Mesenchymal stem cell (in vitro differentiated cells and primary cell): ENCODE data around the gene SYT7.
A peak's percentile ranks its signal among the peaks of the same experiment; 100 is the strongest.
"Not testable (repeated sequence)": the region's sequence is repeated elsewhere in the genome, so short reads cannot be mapped to it uniquely, and the experiment has no call there.

ENCODE experiments used
- DNase-seq: peaks from one replicate; pipeline ENCODE4 v3.0.0-alpha.2; 2013
- H2AFZ ChIP-seq: one replicate; pipeline ENCODE4 v1.6.1; 2013; ENCODE audit warnings: low read depth, mild to moderate bottlenecking, control low read depth, inconsistent platforms, low read length, moderate library complexity
- H2AK5ac ChIP-seq: 2 replicates; pipeline ENCODE4 v1.6.1; 2013; ENCODE audit warnings: low read length, moderate library complexity, mild to moderate bottlenecking, inconsistent platforms; ENCODE audit not compliant: severe bottlenecking
- H2BK120ac ChIP-seq: one replicate; pipeline ENCODE4 v1.6.1; 2013; ENCODE audit warnings: low read depth, mild to moderate bottlenecking, inconsistent platforms, low read length, moderate library complexity
- H2BK12ac ChIP-seq, 2 experiments: one replicate each; pipeline ENCODE4 v1.6.1; 2013; ENCODE audit warnings: inconsistent platforms in 2 of 2, low read length in 2 of 2, mild to moderate bottlenecking in 2 of 2, moderate library complexity in 2 of 2, control low read depth in 1 of 2
- H2BK15ac ChIP-seq: one replicate; pipeline ENCODE4 v1.6.1; 2013; ENCODE audit warnings: mild to moderate bottlenecking, low read depth, inconsistent platforms; ENCODE audit not compliant: poor library complexity, severe bottlenecking
- H2BK5ac ChIP-seq: 2 replicates; pipeline ENCODE4 v1.6.1; 2013; ENCODE audit warnings: low read depth, mild to moderate bottlenecking, low read length, control low read depth, inconsistent platforms; ENCODE audit not compliant: poor library complexity, severe bottlenecking
- H3K14ac ChIP-seq, 2 experiments: one replicate each; pipeline ENCODE4 v1.6.1; 2013; ENCODE audit warnings: inconsistent platforms in 2 of 2, low read length in 2 of 2, control low read depth in 1 of 2, mild to moderate bottlenecking in 1 of 2, moderate library complexity in 1 of 2
- H3K18ac ChIP-seq, 2 experiments: one replicate each; pipeline ENCODE4 v1.6.1; 2013; ENCODE audit warnings: inconsistent platforms in 2 of 2, low read length in 2 of 2, control low read depth in 1 of 2, low read depth in 1 of 2, mild to moderate bottlenecking in 1 of 2
- H3K23ac ChIP-seq, 2 experiments: one replicate each; pipeline ENCODE4 v1.6.1; 2013; ENCODE audit warnings: inconsistent platforms in 2 of 2, low read length in 2 of 2, mild to moderate bottlenecking in 2 of 2, moderate library complexity in 2 of 2, control low read depth in 1 of 2
- H3K27ac ChIP-seq: 2 replicates; pipeline ENCODE4 v1.5.1; 2013; ENCODE audit warnings: mild to moderate bottlenecking, moderate library complexity, low read length, control low read depth, inconsistent platforms; ENCODE audit not compliant: poor library complexity, severe bottlenecking
- H3K27me3 ChIP-seq, 2 experiments: 2 replicates each; pipeline versions ENCODE4 v1.6.1 to v1.7.0; 2013; ENCODE audit warnings: low read length in 2 of 2, mild to moderate bottlenecking in 2 of 2, moderate library complexity in 2 of 2, control low read depth in 1 of 2, inconsistent platforms in 1 of 2; ENCODE audit not compliant: control insufficient read depth in 1 of 2, insufficient read depth in 1 of 2
- H3K36me3 ChIP-seq, 2 experiments: 2 replicates each; pipeline versions ENCODE4 v1.6.1 to v1.7.0; 2013; ENCODE audit warnings: low read length in 2 of 2, control low read depth in 1 of 2, inconsistent platforms in 1 of 2, low read depth in 1 of 2, mild to moderate bottlenecking in 1 of 2; ENCODE audit not compliant: insufficient read depth in 2 of 2, control insufficient read depth in 1 of 2
- H3K4ac ChIP-seq, 2 experiments: one replicate each; pipeline ENCODE4 v1.6.1; 2013; ENCODE audit warnings: inconsistent platforms in 2 of 2, low read length in 2 of 2, mild to moderate bottlenecking in 2 of 2, moderate library complexity in 2 of 2, control low read depth in 1 of 2, low read depth in 1 of 2
- H3K4me1 ChIP-seq: 2 replicates; pipeline ENCODE4 v1.6.1; 2013; ENCODE audit warnings: low read depth, low read length, control low read depth; ENCODE audit not compliant: control insufficient read depth, insufficient read depth
- H3K4me2 ChIP-seq: 2 replicates; pipeline ENCODE4 v1.6.1; 2013; ENCODE audit warnings: low read length, mild to moderate bottlenecking, inconsistent platforms; ENCODE audit not compliant: poor library complexity, severe bottlenecking
- H3K4me3 ChIP-seq, 2 experiments: 2 replicates each; pipeline versions ENCODE4 v1.5.1 to v1.7.0; 2013; ENCODE audit warnings: low read length in 2 of 2, mild to moderate bottlenecking in 2 of 2, control low read depth in 1 of 2, low read depth in 1 of 2; ENCODE audit not compliant: insufficient read depth in 1 of 2
- H3K79me1 ChIP-seq: replicated peaks from 2 replicates; pipeline ENCODE4 v1.6.1; 2013; ENCODE audit warnings: mild to moderate bottlenecking, control low read depth, low read length, inconsistent platforms; ENCODE audit not compliant: poor library complexity, severe bottlenecking
- H3K9ac ChIP-seq: 2 replicates; pipeline ENCODE4 v1.7.0; 2013; ENCODE audit warnings: mild to moderate bottlenecking, low read length, moderate library complexity
- H3K9me3 ChIP-seq: 2 replicates; pipeline ENCODE4 v1.7.0; 2013; ENCODE audit warnings: mild to moderate bottlenecking, low read length; ENCODE audit not compliant: control insufficient read depth
- H4K8ac ChIP-seq: one replicate; pipeline ENCODE4 v1.6.1; 2013; ENCODE audit warnings: inconsistent platforms, mild to moderate bottlenecking, low read length, moderate library complexity
- H4K91ac ChIP-seq: one replicate; pipeline ENCODE4 v1.6.1; 2013; ENCODE audit warnings: mild to moderate bottlenecking, low read length, inconsistent platforms
- WGBS: methylation state at CpG from one replicate; pipeline ENCODE4 v1.1.7; 2013; ENCODE audit warnings: mixed read lengths; 5-methylcytosine and 5-hydroxymethylcytosine counted together

The SYT7 gene

DNA sequence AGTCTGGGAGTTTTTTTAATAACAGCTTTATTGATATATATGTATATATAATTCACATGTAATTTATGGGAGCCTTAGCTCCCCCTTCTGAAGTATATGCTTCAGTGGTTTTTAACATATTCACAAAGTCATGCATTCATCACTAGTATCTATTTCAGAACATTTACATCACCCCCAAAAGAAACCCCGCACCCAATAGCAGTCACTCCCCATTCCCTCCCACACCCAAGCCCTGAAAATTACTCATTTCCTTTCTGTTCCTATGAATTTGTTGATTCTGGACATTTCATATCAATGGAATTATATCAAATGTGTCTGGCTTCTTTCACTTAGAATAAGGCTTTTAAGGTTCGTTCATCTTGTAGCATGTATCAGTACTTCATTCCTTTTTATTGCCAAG is 35.6 kb upstream of the SYT7 start:
- H2BK12ac ChIP-seq = no peak overlapping the region
- WGBS = 86% methylated on average over 1 of the region's 2 CpGs
- H3K23ac ChIP-seq = no peak overlapping the region

DNA sequence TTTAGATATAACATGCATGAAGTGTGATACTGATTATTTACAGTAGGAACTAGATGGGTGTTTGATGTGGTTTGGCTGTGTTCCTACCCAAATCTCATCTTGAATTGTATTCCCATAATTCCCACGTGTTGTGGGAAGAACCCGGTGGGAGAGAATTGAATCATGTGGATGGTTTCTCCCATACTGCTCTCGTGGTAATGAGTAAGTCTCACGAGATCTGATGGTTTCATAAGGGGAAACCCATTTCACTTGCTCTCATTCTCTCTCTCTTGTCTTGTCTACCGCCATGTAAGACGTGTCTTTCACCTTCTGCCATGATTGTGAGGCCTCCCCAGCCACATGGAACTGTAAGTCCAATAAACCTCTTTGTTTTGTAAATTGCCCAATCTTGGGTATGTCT is 33.9 kb upstream of the SYT7 start:
- not testable (repeated sequence) for H2BK120ac ChIP-seq, H3K4ac ChIP-seq, H3K4me3 ChIP-seq, H3K18ac ChIP-seq, H3K4me1 ChIP-seq, H3K14ac ChIP-seq, H2BK5ac ChIP-seq, H3K4me2 ChIP-seq, H2BK12ac ChIP-seq, H3K9me3 ChIP-seq, H3K36me3 ChIP-seq, H4K91ac ChIP-seq, H4K8ac ChIP-seq, H2AFZ ChIP-seq, H2BK15ac ChIP-seq, H3K79me1 ChIP-seq, H3K23ac ChIP-seq, H3K27ac ChIP-seq, H2AK5ac ChIP-seq
- peak; percentile 8 for DNase-seq
- Histone ChIP-seq H3K27me3 (peaks cover 5 to 55% of the 10 kb centered on the region in 2 experiments), H3K9ac (peak overlapping the region; percentile 32)
- 59% methylated on average over 4 of the region's 6 CpGs for WGBS

More for the DNA sequence above, 35.6 kb upstream of the SYT7 start:
- H4K91ac ChIP-seq = no peak overlapping the region
- H3K4me2 ChIP-seq = no peak overlapping the region
- H3K9me3 ChIP-seq = peaks cover 3% of the 10 kb centered on the region
- H4K8ac ChIP-seq = no peak overlapping the region
- H3K4me1 ChIP-seq = no peaks in the 10 kb centered on the region
- H3K27me3 ChIP-seq = peaks cover 0 to 51% of the 10 kb centered on the region in 2 experiments
- peak overlapping the region in 1 of 2 experiments; percentile 43 for H3K4me3 ChIP-seq
- no peak for DNase-seq
- no peak overlapping the region for H3K14ac ChIP-seq
- no peak overlapping the region for H2BK15ac ChIP-seq
- H2AK5ac ChIP-seq = no peak overlapping the region
- H2AFZ ChIP-seq = no peak overlapping the region
- H3K9ac ChIP-seq = peak overlapping the region; percentile 68
- H2BK120ac ChIP-seq = no peak overlapping the region
- H3K79me1 ChIP-seq = no peaks in the 10 kb centered on the region
- H3K4ac ChIP-seq = no peak overlapping the region
- no peak overlapping the region for H2BK5ac ChIP-seq
- no peaks in the 10 kb centered on the region for H3K36me3 ChIP-seq
- no peak overlapping the region for H3K27ac ChIP-seq
- no peak overlapping the region for H3K18ac ChIP-seq

DNA sequence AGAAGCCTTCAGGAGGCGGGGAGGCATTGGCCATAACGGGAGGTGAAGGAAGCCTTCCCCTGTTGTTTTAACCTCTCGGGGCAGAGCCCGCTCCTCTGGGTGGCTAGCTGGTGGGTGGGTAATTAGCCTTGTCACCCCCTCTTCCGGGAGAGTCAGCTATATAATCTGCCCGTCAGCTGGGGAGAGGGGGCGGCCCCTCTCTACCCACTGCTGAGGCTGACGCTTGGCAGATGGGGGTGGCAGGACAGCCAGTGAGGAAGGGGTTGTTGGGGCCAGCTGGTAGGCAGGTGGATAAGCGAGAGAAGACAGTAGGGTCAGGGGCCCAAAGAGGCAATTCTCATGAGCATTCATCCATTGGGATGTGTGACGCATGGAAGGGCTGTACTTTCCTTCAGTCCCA is 33.0 kb upstream of the SYT7 start:
- Histone ChIP-seq H4K8ac (no peak overlapping the region), H3K9ac (no peak overlapping the region), H3K4me1 (no peaks in the 10 kb centered on the region), H2AFZ (no peak overlapping the region), H4K91ac (no peak overlapping the region), H2BK5ac (no peak overlapping the region), H3K4me2 (no peak overlapping the region), H3K18ac (no peak overlapping the region), H3K9me3 (peaks cover 3% of the 10 kb centered on the region), H3K4me3 (no peak overlapping the region), H3K14ac (peak overlapping the region in 1 of 2 experiments; percentile 89), H3K79me1 (no peaks in the 10 kb centered on the region), H2AK5ac (no peak overlapping the region), H3K23ac (no peak overlapping the region), H3K27me3 (peaks cover 5 to 55% of the 10 kb centered on the region in 2 experiments), H3K4ac (no peak overlapping the region), H3K36me3 (no peaks in the 10 kb centered on the region), H3K27ac (no peak overlapping the region), H2BK120ac (no peak overlapping the region), H2BK12ac (no peak overlapping the region), H2BK15ac (no peak overlapping the region)
- no peak for DNase-seq
- 78% methylated on average over 10 of the region's 10 CpGs for WGBS

DNA sequence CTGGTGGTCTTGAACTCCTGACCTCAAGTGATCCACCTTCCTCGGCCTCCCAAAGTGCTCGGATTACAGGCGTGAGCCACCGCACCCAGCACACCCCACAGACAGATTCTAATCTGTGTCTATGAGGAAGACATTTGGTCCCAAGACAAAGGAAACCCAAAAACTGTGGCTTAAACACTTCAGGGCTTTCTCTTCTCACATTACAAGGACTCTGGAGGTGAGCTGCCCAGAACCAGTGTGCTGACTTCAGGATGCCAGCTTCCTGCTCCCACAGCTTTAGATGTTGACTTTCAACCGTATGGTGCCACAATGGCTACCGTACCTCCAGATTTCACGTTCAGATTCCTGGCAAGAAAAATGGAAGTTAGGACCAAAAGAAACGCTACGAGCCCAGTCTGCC is 32.2 kb upstream of the SYT7 start:
- H3K4me1 ChIP-seq = no peaks in the 10 kb centered on the region
- no peak overlapping the region for H2BK5ac ChIP-seq
- no peak overlapping the region for H4K8ac ChIP-seq
- peaks cover 3% of the 10 kb centered on the region for H3K9me3 ChIP-seq
- H3K4ac ChIP-seq = no peak overlapping the region
- H2AFZ ChIP-seq = no peak overlapping the region
- H2BK12ac ChIP-seq = no peak overlapping the region
- WGBS = 96% methylated on average over 9 of the region's 9 CpGs
- no peak overlapping the region for H3K23ac ChIP-seq
- H4K91ac ChIP-seq = no peak overlapping the region
- no peak overlapping the region for H3K4me3 ChIP-seq
- no peak for DNase-seq
- H3K36me3 ChIP-seq = no peaks in the 10 kb centered on the region
- no peak overlapping the region for H3K4me2 ChIP-seq
- peaks cover 5 to 56% of the 10 kb centered on the region in 2 experiments for H3K27me3 ChIP-seq
- H3K79me1 ChIP-seq = no peaks in the 10 kb centered on the region
- H3K14ac ChIP-seq = no peak overlapping the region
- H2BK15ac ChIP-seq = no peak overlapping the region
- no peak overlapping the region for H3K9ac ChIP-seq
- H3K27ac ChIP-seq = no peak overlapping the region
- no peak overlapping the region for H2AK5ac ChIP-seq
- no peak overlapping the region for H2BK120ac ChIP-seq
- H3K18ac ChIP-seq = no peak overlapping the region
